HepG2 (cell line): ENCODE measurements around the gene ATP5MC2. TPM values are rescaled to one million over a fixed set of nuclear protein-coding genes. Genes with fewer than 3 reads are reported as not detected.
A peak's percentile ranks its signal among the peaks of the same experiment; 100 is the strongest.

Experiments used
- ATAC-seq: fragments of 200-7000 bp; cut with Tn5 transposase; 3 replicates; pipeline ENCODE4 v1.9.1; 2020; ENCODE audit warnings: mild to moderate bottlenecking, moderate library complexity
- BruUV-seq: library from RNA; stranded (reverse); fragments of 400-500 nt; replicated peaks from 2 replicates; lab custom pipeline; 2021; lab: Mats Ljungman, UMichigan
- CTCF ChIA-PET: fragments of 300-600 bp; formaldehyde crosslinking; extraction: SDS; loops from one replicate; lab custom pipeline; 2021; ENCODE audit warnings: low total read pairs, inconsistent platforms, low intra/inter-chr PET ratio; lab: Yijun Ruan, JAX
- POLR2A ChIA-PET: fragments of 350-600 bp; sonication (Branson Sonifier 250); formaldehyde crosslinking; loops from one replicate; lab custom pipeline; 2020; ENCODE audit warnings: antibody characterized with exemption, inconsistent platforms; lab: Yijun Ruan, JAX
- DNase-seq: peaks from one replicate; pipeline ENCODE4 v3.0.0-alpha.2; 2015; ENCODE audit warnings: low spot score
- FAIRE-seq: peaks from 3 replicates; lab custom pipeline; 2011; peaks lifted over from hg19 to GRCh38; lab: Jason Lieb, UNC
- H2AFZ ChIP-seq: one replicate; pipeline ENCODE4 v1.6.1; 2011; ENCODE audit warnings: low read length, inconsistent platforms
- H3K27ac ChIP-seq: fragments of 300-600 bp; 3 replicates; pipeline ENCODE4 v1.8.0; 2011; ENCODE audit warnings: mixed run types, mild to moderate bottlenecking, mixed read lengths, low read length, inconsistent platforms; ENCODE audit not compliant: insufficient read depth; ENCODE audit errors: extremely low read length
- H3K27me3 ChIP-seq, 2 experiments: fragments of 200-600 bp in 1 of 2; 2 replicates in 1 of 2; 3 replicates in 1 of 2; pipeline versions ENCODE4 v1.6.0 to v1.8.0; 2011; ENCODE audit warnings: low read length in 2 of 2, mild to moderate bottlenecking in 2 of 2, moderate library complexity in 2 of 2, inconsistent platforms in 1 of 2; ENCODE audit not compliant: insufficient read depth in 2 of 2, control insufficient read depth in 1 of 2
- H3K36me3 ChIP-seq, 2 experiments: fragments of 200-600 bp in 1 of 2; replicated peaks in 1 of 2; 2 replicates in 1 of 2; 3 replicates in 1 of 2; pipeline versions ENCODE4 v1.5.1 to v1.8.0; 2011; ENCODE audit warnings: low read length in 2 of 2, inconsistent platforms in 1 of 2; ENCODE audit not compliant: insufficient read depth in 2 of 2, control insufficient read depth in 1 of 2
- H3K4me1 ChIP-seq: 2 replicates; pipeline ENCODE4 v1.5.1; 2012; ENCODE audit warnings: low read length, inconsistent platforms; ENCODE audit not compliant: insufficient read depth
- H3K4me2 ChIP-seq: 2 replicates; pipeline ENCODE4 v1.6.0; 2011; ENCODE audit warnings: low read depth, low read length, inconsistent platforms
- H3K4me3 ChIP-seq, 3 experiments: fragments of 200-600 bp in 1 of 3; sonication (generic), shearing (Covaris generic) in 1 of 3; replicated peaks in 1 of 3; 2 replicates each; pipeline ENCODE4 v1.5.1; 2011 to 2016; ENCODE audit warnings: low read length in 3 of 3, inconsistent platforms in 2 of 3, low read depth in 2 of 3, mild to moderate bottlenecking in 2 of 3, control low read depth in 1 of 3, mixed read lengths in 1 of 3; ENCODE audit not compliant: insufficient read depth in 1 of 3
- H3K79me2 ChIP-seq: one replicate; pipeline ENCODE4 v1.6.1; 2011; ENCODE audit warnings: low read length, inconsistent platforms; ENCODE audit not compliant: insufficient read depth
- H3K9ac ChIP-seq: 2 replicates; pipeline ENCODE4 v1.6.0; 2011; ENCODE audit warnings: mild to moderate bottlenecking, low read depth, low read length, inconsistent platforms; ENCODE audit not compliant: insufficient read depth
- H3K9me3 ChIP-seq: 2 replicates; pipeline ENCODE4 v1.5.1; 2012; ENCODE audit warnings: mild to moderate bottlenecking, low read length
- H4K20me1 ChIP-seq: 2 replicates; pipeline ENCODE4 v1.6.0; 2011; ENCODE audit warnings: inconsistent platforms, mild to moderate bottlenecking, low read length, moderate library complexity; ENCODE audit not compliant: insufficient read depth
- CHCHD3 ChIP-seq: sonication (generic); formaldehyde crosslinking; IDR thresholded peaks from 2 replicates; pipeline ENCODE4 v1.8.0; 2022; ENCODE audit warnings: mild to moderate bottlenecking, missing genetic modification reagents, moderate library complexity
- HBP1 ChIP-seq: IDR thresholded peaks from 2 replicates; pipeline ENCODE4 v1.6.1; 2016; ENCODE audit warnings: low read depth, control low read depth
- JUNB ChIP-seq: sonication (generic); formaldehyde crosslinking; IDR thresholded peaks from 2 replicates; pipeline ENCODE4 v1.8.0; 2022; ENCODE audit warnings: missing genetic modification reagents, mild to moderate bottlenecking, borderline replicate concordance
- KAT7 ChIP-seq: IDR thresholded peaks from 2 replicates; pipeline ENCODE4 v1.6.1; 2018; ENCODE audit warnings: borderline replicate concordance, missing compliant biosample characterization
- KLF9 ChIP-seq: IDR thresholded peaks from 2 replicates; pipeline ENCODE4 v1.6.1; 2016; ENCODE audit warnings: low read depth
- LCORL ChIP-seq, 2 experiments: fragments of 450-650 bp in 1 of 2; sonication (generic) in 1 of 2; formaldehyde crosslinking in 1 of 2; IDR thresholded peaks; 2 replicates each; pipeline versions ENCODE4 v1.5.0 to v1.6.1; 2017 to 2020; ENCODE audit warnings: antibody characterized with exemption in 1 of 2, missing genetic modification reagents in 1 of 2
- MTF1 ChIP-seq: sonication (generic); formaldehyde crosslinking; IDR thresholded peaks from 2 replicates; pipeline ENCODE4 v1.5.0; 2020; ENCODE audit warnings: missing genetic modification reagents
- SOX5 ChIP-seq: IDR thresholded peaks from 2 replicates; pipeline ENCODE4 v1.6.1; 2016; ENCODE audit warnings: borderline replicate concordance
- TGIF2 ChIP-seq: IDR thresholded peaks from 2 replicates; pipeline ENCODE4 v1.6.1; 2016; ENCODE audit warnings: control low read depth, missing compliant biosample characterization
- THRA ChIP-seq: sonication (generic); formaldehyde crosslinking; IDR thresholded peaks from 2 replicates; pipeline ENCODE4 v1.4.0; 2020; ENCODE audit warnings: missing genetic modification reagents, borderline replicate concordance
- ZBTB10 ChIP-seq: sonication (generic); formaldehyde crosslinking; IDR thresholded peaks from 2 replicates; pipeline ENCODE4 v1.4.0; 2020; ENCODE audit warnings: missing genetic modification reagents, borderline replicate concordance
- ZFP36L2 ChIP-seq: sonication (generic); formaldehyde crosslinking; IDR thresholded peaks from 2 replicates; pipeline ENCODE4 v1.4.0; 2020; ENCODE audit warnings: missing genetic modification reagents
- ZNF383 ChIP-seq: sonication (generic); formaldehyde crosslinking; IDR thresholded peaks from 2 replicates; pipeline ENCODE4 v1.4.0; 2020; ENCODE audit warnings: missing genetic modification reagents, mild to moderate bottlenecking, borderline replicate concordance
- ZNF446 ChIP-seq: sonication (generic); formaldehyde crosslinking; IDR thresholded peaks from 2 replicates; pipeline ENCODE4 v1.5.0; 2020; ENCODE audit warnings: mild to moderate bottlenecking, missing genetic modification reagents
- ZNF747 ChIP-seq: sonication (generic); formaldehyde crosslinking; IDR thresholded peaks from 2 replicates; pipeline ENCODE4 v1.8.1; 2023; ENCODE audit warnings: missing genetic modification reagents, mild to moderate bottlenecking, borderline replicate concordance
- ZSCAN31 ChIP-seq: sonication (generic); formaldehyde crosslinking; IDR thresholded peaks from 2 replicates; pipeline ENCODE4 v1.5.0; 2020; ENCODE audit warnings: low read depth, mild to moderate bottlenecking, missing genetic modification reagents
- WGBS: methylation state at CpG from one replicate; pipeline ENCODE4 v1.1.6; 2017; ENCODE audit warnings: low lambda C conversion rate; 5-methylcytosine and 5-hydroxymethylcytosine counted together
- in situ Hi-C: cut with HindIII; loops from 2 replicates; pipeline ENCODE4 v1.10.0; 2017; ENCODE audit warnings: low pct_unique_long_range_greater_than_20kb; ENCODE audit not compliant: extremely low pct_ligation_motif_present
- intact Hi-C: fragments of 100-400 bp; cut with micrococcal nuclease; formaldehyde crosslinking; loops from one replicate; pipeline ENCODE4 v1.10.0; 2022; ENCODE audit not compliant: unreplicated experiment
- polyA plus RNA-seq, 8 experiments: library from polyadenylated mRNA; depleted of rRNA in 3 of 8; stranded (reverse) in 7 of 8; unstranded in 1 of 8; fragments of >200 nt; fragmentation: Illumina TruSeq in 4 of 8; extraction: Trizol in 4 of 8; gene quantifications; 2 replicates each; pipeline versions ENCODE4 v1.2.1 to v1.2.3, GENCODE V29; 2011 to 2016; ENCODE audit warnings: low read depth in 4 of 8, missing spikeins in 1 of 8, mixed read lengths in 1 of 8; ENCODE audit not compliant: insufficient read depth in 1 of 8
- total RNA-seq, 5 experiments: library from RNA; depleted of rRNA; stranded (reverse); fragments of >200 nt; fragmentation: Illumina TruSeq; extraction: Trizol; gene quantifications; 2 replicates each; pipeline ENCODE4 v1.2.3, GENCODE V29; 2016; ENCODE audit warnings: low read depth in 1 of 5

The ATP5MC2 gene
- total and polyA plus RNA-seq, 2 of the 13 experiments (the other 11 are each of a cell fraction or from before 2014, with no cell fraction given), result 230 to 257 TPM

- TF ChIP-seq HBP1 (CRISPR knock-in tag) (peak; percentile 78; the same call in 1 of the 2 replicates), ZNF446 (no peak; the same call in 1 of the 2 replicates), JUNB (no peak)
These were observed 49.8 kb downstream of the ATP5MC2 start, which contains the start of gene ATF7 (continued) for GRCh38 chr12:53625946-53626701.

GRCh38 chr12:53625373-53625945, 50.4 kb downstream of the ATP5MC2 start:
- peak overlapping the region; percentile 85 to 95 (median 92) for H3K4me3 ChIP-seq
- peaks cover 28% of the 10 kb centered on the region for H3K4me1 ChIP-seq
- WGBS, result 3% methylated on average over 5 of the region's 5 CpGs
- no peak for ATAC-seq
- BruUV-seq, result no TSS peak
- no peak for DNase-seq
- H3K4me2 ChIP-seq, result peak overlapping the region; percentile 96
- no peaks in the 10 kb centered on the region; a peak in 1 of 5 replicates for H3K27me3 ChIP-seq
- POLR2A ChIA-PET, result interaction anchor here (1.0 to 3.0 kb wide), 12 partner anchors 11 to 124 kb away, joined by 3 to 31 read pairs (median 6); partner anchors contain the start of genes ATP5MC2 and TARBP2
- in situ Hi-C loops (loop anchor here (5.0 kb wide), 1 partner anchor 52 kb away; the partner anchor contains the start of gene ATP5MC2), intact Hi-C loops (no loop called here)
- H3K36me3 ChIP-seq, result no peaks in the 10 kb centered on the region
- H2AFZ ChIP-seq, result no peak overlapping the region
- CTCF ChIA-PET, result interaction anchor here (1.2 kb wide), 1 partner anchor 50 kb away, joined by 3 read pairs; the partner anchor contains the start of gene ATP5MC2
- FAIRE-seq, result no peak
- H3K9me3 ChIP-seq, result no peaks in the 10 kb centered on the region
- no peaks in the 10 kb centered on the region for H4K20me1 ChIP-seq
- peak overlapping the region; percentile 88 for H3K27ac ChIP-seq
- peaks cover 52% of the 10 kb centered on the region for H3K79me2 ChIP-seq
- H3K9ac ChIP-seq, result peak overlapping the region; percentile 89
- TF ChIP-seq CHCHD3 (no peak), ZSCAN31 (peak; percentile 45; the same call in 1 of the 2 replicates), ZNF383 (0 out of 2 replicates have a peak, but pooled peaks have one; percentile 4), THRA (CRISPR knock-in tag) (no peak), ZBTB10 (CRISPR knock-in tag) (0 out of 2 replicates have a peak, but pooled peaks have one; percentile 38), KAT7 (CRISPR knock-in tag) (no peak), KLF9 (CRISPR knock-in tag) (0 out of 2 replicates have a peak, but pooled peaks have one; percentile 6), TGIF2 (CRISPR knock-in tag) (no peak), SOX5 (CRISPR knock-in tag) (no peak), ZNF747 (CRISPR knock-in tag) (0 out of 2 replicates have a peak, but pooled peaks have one; percentile 17), MTF1 (CRISPR knock-in tag) (0 out of 2 replicates have a peak, but pooled peaks have one; percentile 40), ZFP36L2 (CRISPR knock-in tag) (no peak), LCORL (IDR thresholded peaks at IDR 0.05) (0 out of 2 replicates have a peak, but pooled peaks have one; percentile 6), LCORL (CRISPR knock-in tag; IDR thresholded peaks at IDR 0.05) (no peak)
